Left hindlimb (tissue), 1 donor: ENCODE measurements around the gene DUS2.
"Not testable (repeated sequence)": the region's sequence is repeated elsewhere in the genome, so short reads cannot be mapped to it uniquely, and the experiment has no call there.

Experiments
- DNase-seq: peaks from one replicate; pipeline ENCODE4 v3.0.0-alpha.2; 2018

DUS2 gene

GRCh38 chr16:67998779-67999688 is 24.1 kb upstream of the DUS2 start, which contains the start of gene DPEP2:
DPEP2 (minus strand) TSS chr16:67999484; CDS start chr16:67993212, 6,272 bp downstream.
- DNase-seq, result not testable (repeated sequence)

DNA sequence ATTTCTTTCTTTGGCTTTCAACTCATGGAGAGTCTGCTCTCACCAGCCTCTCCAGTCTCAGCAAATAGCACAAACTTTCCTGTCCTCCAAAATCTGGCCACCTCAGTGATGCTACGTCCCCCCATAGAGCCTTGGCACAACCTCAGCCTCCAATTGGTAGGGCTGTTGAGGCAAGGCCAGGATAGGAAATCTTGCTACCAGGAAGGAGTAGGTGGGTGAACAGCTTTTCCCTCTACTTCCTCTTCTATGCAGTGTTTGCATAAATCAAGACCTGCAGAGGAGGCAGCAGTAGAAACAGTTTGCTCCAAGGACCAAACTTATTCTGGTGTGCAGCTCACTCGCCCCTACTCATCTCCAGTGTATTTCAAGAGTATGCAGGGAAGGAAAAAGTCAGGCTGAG is 23.1 kb upstream of the DUS2 start:
- DNase-seq, result no peak

- DNase-seq, result no peak
Measured at GRCh38 chr16:68000450-68000849, 22.6 kb upstream of the DUS2 start.

DNA sequence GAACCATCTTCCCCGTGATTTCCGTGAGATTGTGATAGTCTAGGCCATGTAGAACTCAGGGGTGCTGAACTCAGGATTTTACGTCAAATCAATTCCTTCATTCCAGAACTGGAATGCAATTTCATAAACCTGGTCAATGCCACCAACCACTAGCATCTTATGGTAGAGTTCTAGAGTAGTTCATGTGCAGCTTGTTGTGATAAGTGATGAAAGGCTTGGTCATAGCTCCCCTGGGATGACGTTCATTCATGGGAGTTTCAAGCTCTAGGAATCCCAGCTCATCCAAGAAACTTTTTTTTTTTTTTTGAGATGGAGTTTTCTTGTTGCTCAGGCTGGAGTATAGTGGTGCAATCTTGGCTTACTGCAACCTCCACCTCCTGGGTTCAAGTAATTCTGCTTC is 20.1 kb upstream of the DUS2 start:
- no peak for DNase-seq

- no peak for DNase-seq
Measured at GRCh38 chr16:68005211-68005610, 17.9 kb upstream of the DUS2 start.

- DNase-seq, result no peak
Measured at GRCh38 chr16:68005786-68006286, 17.2 kb upstream of the DUS2 start.

- no peak for DNase-seq
Measured at GRCh38 chr16:68009157-68009735, 13.8 kb upstream of the DUS2 start.

DNA sequence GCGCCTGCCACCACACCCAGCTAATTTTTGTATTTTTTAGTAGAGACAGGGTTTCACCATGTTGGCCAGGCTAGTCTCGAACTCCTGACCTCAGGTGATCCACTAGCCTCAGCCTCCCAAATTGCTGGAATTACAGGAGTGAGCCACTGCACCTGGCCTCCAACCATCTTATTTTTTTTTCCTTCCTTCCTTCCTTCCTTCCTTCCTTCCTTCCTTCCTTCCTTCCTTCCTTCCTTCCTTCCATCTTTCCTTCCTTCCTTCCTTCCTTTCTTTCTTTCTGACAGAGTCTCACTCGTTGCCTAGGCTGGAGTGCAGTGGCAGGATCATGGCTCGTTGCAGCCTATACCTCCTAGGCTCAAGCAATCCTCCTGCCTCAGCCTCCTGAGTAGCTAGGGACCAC is 13.2 kb upstream of the DUS2 start:
- DNase-seq, result not testable (repeated sequence)

GRCh38 chr16:68013440-68013839 is 9.6 kb upstream of the DUS2 start:
- no peak for DNase-seq

GRCh38 chr16:68015681-68016080 is 7.4 kb upstream of the DUS2 start, which contains the start of gene DPEP2NB:
DPEP2NB (minus strand) TSS chr16:68015911; CDS start chr16:68015770, 141 bp downstream.
- DNase-seq, result no peak

- DNase-seq, result no peak
Measured at GRCh38 chr16:68019167-68019680, 3.9 kb upstream of the DUS2 start.

- no peak for DNase-seq
Measured at GRCh38 chr16:68021490-68021889, 1.6 kb upstream of the DUS2 start.

- DNase-seq, result no peak
Measured at GRCh38 chr16:68022278-68022727, 781 bp upstream of the DUS2 start.

- no peak for DNase-seq
Measured at GRCh38 chr16:68028996-68029395, 5.9 kb downstream of the DUS2 start.

GRCh38 chr16:68030108-68030507 is 7.0 kb downstream of the DUS2 start:
- DNase-seq, result not testable (repeated sequence)

DNA sequence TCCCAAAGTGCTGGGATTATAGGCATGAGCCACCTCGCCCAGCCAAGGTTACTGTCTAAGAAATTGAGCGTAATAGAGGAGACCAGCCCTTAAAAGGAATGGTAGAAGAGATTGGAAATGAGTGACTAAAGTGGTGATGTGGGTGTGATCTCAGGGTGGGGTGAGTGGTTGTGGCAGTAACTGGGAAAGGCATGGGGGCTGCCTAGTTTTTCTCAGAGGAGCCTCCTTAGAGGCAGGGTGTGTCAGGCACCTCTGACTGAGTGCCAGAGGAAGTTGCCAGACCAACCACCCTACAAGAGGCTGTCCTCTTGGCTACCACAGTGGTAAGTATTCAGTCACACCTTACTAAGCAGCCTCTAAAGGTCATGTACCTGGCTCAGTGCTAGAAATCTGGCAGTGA is 8.9 kb downstream of the DUS2 start:
- no peak for DNase-seq

- no peak for DNase-seq
Measured at GRCh38 chr16:68033101-68033500, 10.0 kb downstream of the DUS2 start.

- DNase-seq, result no peak
Measured at GRCh38 chr16:68035227-68035626, 12.1 kb downstream of the DUS2 start.

- no peak for DNase-seq
Measured at GRCh38 chr16:68037841-68038597, 14.9 kb downstream of the DUS2 start.

DNA sequence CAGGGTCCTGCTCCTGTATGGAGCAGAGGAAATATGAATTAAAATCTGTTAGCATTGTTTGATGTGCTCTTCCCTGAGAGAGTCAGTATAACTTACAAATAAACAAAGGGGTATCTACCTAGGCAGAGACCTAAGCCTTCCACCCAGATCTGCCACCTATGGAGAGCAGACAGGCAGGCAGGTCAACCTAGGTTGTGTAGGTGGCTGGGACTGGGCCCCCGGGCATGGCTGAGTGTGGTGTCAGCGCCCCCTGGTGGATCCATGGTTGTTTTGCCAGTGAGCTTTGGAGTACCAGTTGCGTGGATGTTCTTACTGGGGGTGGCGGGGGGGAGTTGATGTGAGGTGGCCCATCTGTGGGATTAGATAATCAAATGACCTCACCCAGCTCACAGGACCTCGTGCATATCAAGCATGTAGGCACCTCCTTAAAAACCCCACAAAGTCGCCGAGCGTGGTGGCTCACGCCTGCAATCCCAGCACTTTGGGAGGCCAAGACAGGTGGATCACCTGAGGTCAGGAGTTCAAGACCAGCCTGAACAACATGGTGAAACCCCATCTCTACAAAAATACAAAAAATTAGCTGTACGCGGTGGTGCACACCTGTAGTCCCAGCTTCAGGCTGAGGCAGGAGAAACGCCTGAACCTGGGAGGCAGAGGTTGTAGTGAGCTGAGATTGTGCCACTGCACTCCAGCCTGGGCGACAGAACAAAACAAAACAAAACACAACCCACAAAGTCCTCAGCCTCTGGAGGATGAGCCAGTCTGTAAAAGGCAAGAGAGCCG is 17.6 kb downstream of the DUS2 start:
- peak; percentile 73 for DNase-seq

- no peak for DNase-seq
Measured at GRCh38 chr16:68041783-68042182, 18.7 kb downstream of the DUS2 start.

GRCh38 chr16:68046106-68046505 is 23.0 kb downstream of the DUS2 start:
- DNase-seq, result no peak
